K562 (cell line): ENCODE results near the gene SDS. TPM values are rescaled to one million over a fixed set of nuclear protein-coding genes. Genes with fewer than 3 reads are reported as not detected.

ENCODE experiments used
- ADNP ChIP-seq: fragments of 200-800 bp; sonication (Bioruptor generic); IDR thresholded peaks from 2 replicates; pipeline ENCODE4 v1.6.1; 2016; ENCODE audit warnings: missing genetic modification characterization, missing compliant biosample characterization
- ARID1B ChIP-seq: fragments of 450-650 bp; IDR thresholded peaks from 2 replicates; pipeline ENCODE4 v1.6.1; 2016; ENCODE audit warnings: antibody characterized with exemption, mild to moderate bottlenecking, inconsistent platforms
- CCAR2 ChIP-seq: fragments of 200-400 bp; formaldehyde crosslinking; IDR thresholded peaks from 2 replicates; pipeline ENCODE4 v1.6.1; 2017; ENCODE audit warnings: mild to moderate bottlenecking, low read depth, low read length
- GABPB2 ChIP-seq: fragments of 250-450 bp; sonication (Bioruptor Pico); conservative IDR thresholded peaks from 2 replicates; pipeline ENCODE4 v1.5.1; 2021; ENCODE audit warnings: mild to moderate bottlenecking
- HDAC2 ChIP-seq: fragments of 450-650 bp; IDR thresholded peaks from 2 replicates; pipeline ENCODE4 v1.6.1; 2016; ENCODE audit warnings: mild to moderate bottlenecking
- KDM1A ChIP-seq, 2 experiments: fragments of 450-650 bp; IDR thresholded peaks; 2 replicates each; pipeline ENCODE4 v1.6.1; 2016; ENCODE audit warnings: mild to moderate bottlenecking in 2 of 2
- KDM5B ChIP-seq: fragments of 200-600 bp; sonication (generic); IDR thresholded peaks from 2 replicates; pipeline ENCODE4 v1.6.1; 2012; ENCODE audit warnings: low read depth, mild to moderate bottlenecking, moderate library complexity, low read length, control low read depth, inconsistent platforms; ENCODE audit not compliant: insufficient replicate concordance
- NR4A1 ChIP-seq, 2 experiments: fragments of 250-450 bp in 1 of 2; fragments of 450-650 bp in 1 of 2; sonication (Bioruptor Pico) in 1 of 2; IDR thresholded peaks; 2 replicates each; pipeline versions ENCODE4 v1.4.0 to v1.6.1; 2016 to 2020; ENCODE audit warnings: mild to moderate bottlenecking in 2 of 2, missing compliant biosample characterization in 1 of 2, missing genetic modification characterization in 1 of 2, moderate library complexity in 1 of 2
- OTX1 ChIP-seq: fragments of 450-650 bp; formaldehyde crosslinking; IDR thresholded peaks from 2 replicates; pipeline ENCODE4 v1.4.0; 2022; ENCODE audit warnings: mild to moderate bottlenecking
- POLR2A ChIP-seq: fragments of 450-650 bp; conservative IDR thresholded peaks from 2 replicates; pipeline ENCODE4 v1.6.1; 2016
- SMARCA5 ChIP-seq: fragments of 450-650 bp; IDR thresholded peaks from 2 replicates; pipeline ENCODE4 v1.6.1; 2016
- ZFP36 ChIP-seq: fragments of 150-350 bp; IDR thresholded peaks from 2 replicates; pipeline ENCODE4 v1.6.1; 2018; ENCODE audit warnings: low read length, low read depth; ENCODE audit not compliant: partially characterized antibody
- ZNF41 ChIP-seq: fragments of 250-450 bp; sonication (Bioruptor Pico); conservative IDR thresholded peaks from 2 replicates; pipeline ENCODE4 v1.4.0; 2020; ENCODE audit warnings: mild to moderate bottlenecking
- ZNF778 ChIP-seq: fragments of 450-650 bp; formaldehyde crosslinking; IDR thresholded peaks from 2 replicates; pipeline ENCODE4 v1.4.0; 2020; ENCODE audit warnings: mild to moderate bottlenecking, moderate library complexity
- polyA plus RNA-seq, 8 experiments: library from polyadenylated mRNA; depleted of rRNA in 4 of 8; stranded (reverse) in 5 of 8; unstranded in 3 of 8; fragments of >200 nt; fragmentation: Nextera tagmentation in 2 of 8; fragmentation: Illumina TruSeq in 1 of 8; extraction: Ambion mirVana in 2 of 8; extraction: Trizol in 1 of 8; gene quantifications; 2 replicates each; pipeline versions ENCODE4 v1.2.1 to v1.2.3, GENCODE V29; 2011 to 2014; ENCODE audit warnings: inconsistent platforms in 1 of 8, missing spikeins in 1 of 8
- total RNA-seq, 7 experiments: library from RNA; depleted of rRNA in 6 of 7; stranded (reverse); fragments of >200 nt in 6 of 7; fragmentation: Illumina TruSeq in 2 of 7; extraction: Trizol in 2 of 7; gene quantifications; 2 replicates each; pipeline versions ENCODE4 v1.2.1 to v1.2.3, GENCODE V29; 2011 to 2021; ENCODE audit warnings: low replicate concordance in 1 of 7
- TF ChIP-seq, protein P1 (sequence below): fragments of 200-800 bp; sonication (Bioruptor generic); IDR thresholded peaks from 2 replicates; pipeline ENCODE4 v1.6.1; 2017; ENCODE audit warnings: missing genetic modification characterization, missing compliant biosample characterization

Gene SDS
- total and polyA plus RNA-seq, 9 of the 15 experiments (the other 6 are each of a cell fraction or from before 2014, with no cell fraction given) = 0.07 to 1.1 (median 0.12) TPM; not detected in 1

DNA sequence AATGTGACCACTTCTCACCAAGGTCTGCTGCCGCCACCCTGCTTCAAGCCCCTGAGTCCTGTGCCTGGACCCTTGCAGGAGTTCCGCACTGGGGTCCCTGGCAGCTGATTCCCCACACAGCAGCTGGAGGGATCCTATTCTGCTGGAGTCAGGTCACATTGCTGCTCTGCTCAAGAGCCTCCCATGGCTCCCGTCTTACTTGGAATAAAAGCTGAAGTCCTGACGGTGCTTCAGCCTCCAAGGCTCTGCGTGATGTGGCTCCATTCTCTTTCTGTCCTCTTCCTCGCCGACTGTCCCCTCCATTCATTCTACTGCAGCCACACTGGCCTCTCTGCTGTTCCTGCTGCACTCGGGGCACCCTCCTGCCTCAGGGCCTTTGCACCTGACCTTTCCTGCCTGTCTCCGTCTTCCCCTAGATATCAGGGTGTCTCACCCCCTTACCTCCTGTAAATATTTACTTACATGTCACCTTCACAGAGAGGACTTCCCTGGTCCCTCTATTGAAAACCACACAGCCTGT is 10.9 kb upstream of the SDS start (continued):
- TF ChIP-seq NR4A1 (CRISPR knock-in tag; IDR thresholded peaks at IDR 0.05) (no peak), NR4A1 (tag; IDR thresholded peaks at IDR 0.05) (no peak), KDM1A (IDR thresholded peaks at IDR 0.05) (0 out of 4 replicates have a peak, but pooled peaks of 1 of the 2 experiments have one; percentile 17), POLR2A (no peak), CCAR2 (no peak), ARID1B (no peak), ZFP36 (peak; percentile 35), ZNF778 (no peak), ZNF41 (CRISPR knock-in tag) (no peak), HDAC2 (no peak), GABPB2 (no peak), OTX1 (no peak), ADNP (peak; percentile 38), KDM5B (no peak), SMARCA5 (peak; percentile 86; the same call in 1 of the 2 replicates)
- TF ChIP-seq, protein P1, sequence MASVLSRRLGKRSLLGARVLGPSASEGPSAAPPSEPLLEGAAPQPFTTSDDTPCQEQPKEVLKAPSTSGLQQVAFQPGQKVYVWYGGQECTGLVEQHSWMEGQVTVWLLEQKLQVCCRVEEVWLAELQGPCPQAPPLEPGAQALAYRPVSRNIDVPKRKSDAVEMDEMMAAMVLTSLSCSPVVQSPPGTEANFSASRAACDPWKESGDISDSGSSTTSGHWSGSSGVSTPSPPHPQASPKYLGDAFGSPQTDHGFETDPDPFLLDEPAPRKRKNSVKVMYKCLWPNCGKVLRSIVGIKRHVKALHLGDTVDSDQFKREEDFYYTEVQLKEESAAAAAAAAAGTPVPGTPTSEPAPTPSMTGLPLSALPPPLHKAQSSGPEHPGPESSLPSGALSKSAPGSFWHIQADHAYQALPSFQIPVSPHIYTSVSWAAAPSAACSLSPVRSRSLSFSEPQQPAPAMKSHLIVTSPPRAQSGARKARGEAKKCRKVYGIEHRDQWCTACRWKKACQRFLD (CRISPR knock-in tag) = no peak
